ENCODE data around the gene ACOXL. TPM values are rescaled to one million over a fixed set of nuclear protein-coding genes. Genes with fewer than 3 reads are reported as not detected.

Gene ACOXL
- total and polyA plus RNA-seq, 2 of the 8 experiments (the other 6 are each of a cell fraction or from before 2014, with no cell fraction given): 11.4 to 20.6 TPM

DNA sequence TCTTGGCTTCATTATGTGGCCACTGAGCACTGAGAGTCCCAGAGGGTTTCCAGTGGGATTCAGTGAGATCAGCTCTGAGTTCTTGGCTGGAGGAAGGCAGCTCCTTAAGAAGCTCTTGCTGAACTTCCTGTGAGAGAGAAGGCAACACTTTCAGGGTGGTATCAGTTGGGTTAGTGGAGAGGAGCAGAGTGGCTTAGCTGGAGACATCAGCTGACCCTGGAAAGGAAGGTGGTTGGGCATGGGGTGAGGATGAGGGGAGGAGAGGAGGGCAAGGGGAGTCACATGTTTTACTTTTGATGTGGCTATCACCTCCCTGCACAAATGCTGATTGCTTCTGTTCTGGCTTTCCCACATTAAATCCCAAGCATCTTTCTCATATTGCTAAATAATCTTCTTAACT is 95.1 kb downstream of the ACOXL start:
- H3K27me3 ChIP-seq (replicated peaks in 1 of 4; ENCODE audit: control insufficient read depth in 3 of 4, extremely low read depth in 1 of 4, insufficient read depth in 3 of 4, low read length in 3 of 4): no peaks in the 10 kb centered on the region
- CTCF ChIA-PET (ENCODE audit: partially characterized antibody): interaction anchor here (0.8 to 1.8 kb wide), 6 partner anchors 8 to 31 kb away, joined by 3 to 7 read pairs (median 4); no protein-coding TSS in a partner anchor
- no peak overlapping the region for H3K4ac ChIP-seq (replicated peaks; ENCODE audit: insufficient read length, low read depth, low read length)
- H3K9me3 ChIP-seq (ENCODE audit: insufficient read depth in 2 of 2, low read depth in 1 of 2, low read length in 1 of 2): 0 out of 4 replicates have a peak, but pooled peaks cover 0 to 6% of the 10 kb centered on the region in 2 experiments
- no peak for DNase-seq (ENCODE audit: low read depth in 1 of 2, low spot score in 2 of 2)
- H3K4me2 ChIP-seq (ENCODE audit: insufficient read depth in 1 of 2, low read depth in 2 of 2, low read length in 2 of 2): no peak overlapping the region
- H2BK15ac ChIP-seq (ENCODE audit: low read length): no peak overlapping the region
- no peak overlapping the region for H2AFZ ChIP-seq (ENCODE audit: low read length)
- H3K79me2 ChIP-seq (ENCODE audit: control insufficient read depth in 1 of 2, insufficient read depth in 2 of 2, low read length in 2 of 2): no peaks in the 10 kb centered on the region
- no peak overlapping the region for H2BK12ac ChIP-seq (ENCODE audit: low read depth, low read length)
- no peaks in the 10 kb centered on the region for H3K79me1 ChIP-seq (ENCODE audit: low read depth, low read length)
- no peaks in the 10 kb centered on the region for H4K20me1 ChIP-seq (replicated peaks in 1 of 2; ENCODE audit: control insufficient read depth in 1 of 2, insufficient read depth in 2 of 2, low read length in 2 of 2)
- H3K23me2 ChIP-seq (ENCODE audit: low read depth, low read length): no peaks in the 10 kb centered on the region
- H3K18ac ChIP-seq (ENCODE audit: extremely low read depth, low read length): no peak overlapping the region
- no peaks in the 10 kb centered on the region for H3K4me1 ChIP-seq (replicated peaks in 1 of 4; ENCODE audit: control insufficient read depth in 3 of 4, insufficient read depth in 4 of 4, low read length in 3 of 4)
- H3K27ac ChIP-seq (ENCODE audit: low read depth, low read length): no peak overlapping the region
- no peak overlapping the region for H3K14ac ChIP-seq (ENCODE audit: insufficient read length)
- no peak overlapping the region for H3K56ac ChIP-seq (replicated peaks; ENCODE audit: insufficient read length, low read depth, low read length)
- no peak overlapping the region for H2BK5ac ChIP-seq (ENCODE audit: low read depth, low read length)
- TF ChIP-seq ZNF274 (IDR thresholded peaks at IDR 0.05; ENCODE audit: borderline replicate concordance, extremely low read depth, low read length) (no peak), JUND (IDR thresholded peaks at IDR 0.05; ENCODE audit: low read length) (no peak), NRF1 (IDR thresholded peaks at IDR 0.05; ENCODE audit: low read depth, low read length) (no peak), FOSL1 (IDR thresholded peaks at IDR 0.05; ENCODE audit: insufficient read depth, low read depth, low read length) (no peak), CBX8 (IDR thresholded peaks at IDR 0.05; ENCODE audit: borderline replicate concordance, low read depth, low read length) (no peak), KDM5A (IDR thresholded peaks at IDR 0.05; ENCODE audit: low read length) (no peak)
- TF ChIP-seq, protein P1, sequence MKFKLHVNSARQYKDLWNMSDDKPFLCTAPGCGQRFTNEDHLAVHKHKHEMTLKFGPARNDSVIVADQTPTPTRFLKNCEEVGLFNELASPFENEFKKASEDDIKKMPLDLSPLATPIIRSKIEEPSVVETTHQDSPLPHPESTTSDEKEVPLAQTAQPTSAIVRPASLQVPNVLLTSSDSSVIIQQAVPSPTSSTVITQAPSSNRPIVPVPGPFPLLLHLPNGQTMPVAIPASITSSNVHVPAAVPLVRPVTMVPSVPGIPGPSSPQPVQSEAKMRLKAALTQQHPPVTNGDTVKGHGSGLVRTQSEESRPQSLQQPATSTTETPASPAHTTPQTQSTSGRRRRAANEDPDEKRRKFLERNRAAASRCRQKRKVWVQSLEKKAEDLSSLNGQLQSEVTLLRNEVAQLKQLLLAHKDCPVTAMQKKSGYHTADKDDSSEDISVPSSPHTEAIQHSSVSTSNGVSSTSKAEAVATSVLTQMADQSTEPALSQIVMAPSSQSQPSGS (IDR thresholded peaks at IDR 0.05; ENCODE audit: low read length): no peak
- TF ChIP-seq, protein P2, sequence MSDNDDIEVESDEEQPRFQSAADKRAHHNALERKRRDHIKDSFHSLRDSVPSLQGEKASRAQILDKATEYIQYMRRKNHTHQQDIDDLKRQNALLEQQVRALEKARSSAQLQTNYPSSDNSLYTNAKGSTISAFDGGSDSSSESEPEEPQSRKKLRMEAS (IDR thresholded peaks at IDR 0.05): no peak
- H2BK120ac ChIP-seq (replicated peaks; ENCODE audit: low read depth, low read length): no peak overlapping the region
- H4K91ac ChIP-seq (replicated peaks; ENCODE audit: insufficient read length, low read length): peak overlapping the region; percentile 5
- H3K4me3 ChIP-seq (ENCODE audit: extremely low read depth in 1 of 4, insufficient read depth in 2 of 4, low read depth in 3 of 4, low read length in 4 of 4): no peak overlapping the region
- H3K36me3 ChIP-seq (ENCODE audit: control insufficient read depth in 2 of 4, insufficient read depth in 4 of 4, low read length in 3 of 4): peaks cover 0 to 9% (median 5%) of the 10 kb centered on the region in 4 experiments; a peak in 4 of 8 replicates
- H2BK20ac ChIP-seq (ENCODE audit: low read length): no peak overlapping the region
- H2AK5ac ChIP-seq (ENCODE audit: low read depth, low read length): no peak overlapping the region
- no peak overlapping the region for H3K9ac ChIP-seq (replicated peaks in 1 of 4; ENCODE audit: extremely low read depth in 1 of 4, low read depth in 3 of 4, low read length in 3 of 4)
- POLR2A ChIA-PET (ENCODE audit: partially characterized antibody): interaction anchor here (1.0 kb wide), 1 partner anchor 11 kb away, joined by 3 read pairs; no protein-coding TSS in a partner anchor
- no peak overlapping the region for H3K23ac ChIP-seq (ENCODE audit: insufficient read length)
- H4K5ac ChIP-seq (ENCODE audit: insufficient read length, low read depth, low read length): no peak overlapping the region
- peak overlapping the region; percentile 80; the same call in 1 of the 2 replicates for H4K8ac ChIP-seq (ENCODE audit: extremely low read depth, insufficient read depth, low read length)
- no peak for FAIRE-seq
